Activated CD4-positive, alpha-beta T cell treated with anti-CD3 and anti-CD28 coated beads for 24 hours (primary cell): ENCODE measurements around the gene NFIB.

Experiments used
- DNase-seq, 2 donors: peaks; one replicate each; pipeline ENCODE4 v3.0.0-alpha.2; 2020; ENCODE audit warnings: low read depth in 2 of 2

NFIB gene

GRCh38 chr9:14190240-14190639, 123.7 kb downstream of the NFIB start:
- DNase-seq, result no peak

- no peak for DNase-seq
Measured at GRCh38 chr9:14189578-14189977, 124.4 kb downstream of the NFIB start.

GRCh38 chr9:14189146-14189545, 124.8 kb downstream of the NFIB start:
- no peak for DNase-seq

GRCh38 chr9:14188538-14188937, 125.4 kb downstream of the NFIB start:
- no peak for DNase-seq

DNA sequence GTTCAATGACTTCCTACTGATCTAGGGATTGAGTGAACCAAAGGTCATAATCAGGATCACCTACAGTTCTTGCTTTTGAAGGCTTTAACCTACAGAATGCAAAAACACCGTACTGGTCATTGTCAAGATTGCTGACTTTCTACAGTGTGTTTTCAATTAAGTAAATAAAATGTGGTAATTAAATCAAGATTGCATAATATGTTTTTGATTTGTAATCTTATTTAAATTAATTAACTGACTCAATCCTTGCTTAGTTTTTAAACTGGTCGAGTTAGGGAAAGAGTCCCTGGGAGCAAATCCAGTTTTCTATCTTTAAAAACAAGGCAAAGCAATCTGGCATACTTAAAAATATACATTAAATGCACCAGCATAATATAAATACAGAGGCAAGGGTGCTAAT, 125.9 kb downstream of the NFIB start:
- no peak for DNase-seq

DNA sequence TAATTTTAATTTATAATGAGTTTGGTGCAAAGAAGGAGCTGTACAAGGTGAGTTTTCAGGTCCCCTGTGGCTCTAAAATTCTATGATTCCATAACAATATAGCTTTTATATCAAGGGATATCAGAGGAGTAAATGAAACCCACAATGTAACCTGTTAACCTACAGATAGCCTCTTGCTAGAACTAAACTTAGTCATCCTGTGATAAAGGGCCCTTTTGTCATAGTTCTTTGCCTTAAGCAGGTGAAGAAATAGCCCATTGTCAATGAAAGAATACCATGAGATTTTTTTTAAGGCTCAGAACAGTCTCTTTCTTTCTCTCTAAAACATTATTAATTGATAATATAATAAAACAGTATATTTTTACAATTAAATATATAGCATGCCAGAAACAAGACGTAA, 127.8 kb downstream of the NFIB start:
- no peak for DNase-seq

DNA sequence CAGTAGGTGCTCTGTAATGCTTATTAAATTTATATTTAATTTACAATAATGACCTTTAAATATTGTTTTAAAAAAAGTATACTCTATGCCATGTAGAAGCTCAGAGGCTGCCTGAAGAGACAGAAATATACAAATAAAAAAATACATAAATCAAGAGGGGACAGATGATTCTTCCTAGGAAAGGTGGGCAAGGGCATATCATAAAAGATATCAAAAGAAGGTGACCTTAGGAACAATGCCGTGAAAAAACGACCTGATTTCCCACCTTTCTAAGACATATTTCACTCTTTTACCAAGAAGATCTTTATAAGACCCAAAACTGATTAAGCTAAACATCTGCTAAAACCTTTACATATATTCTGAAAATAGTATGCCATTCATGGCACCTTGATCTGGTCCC, 128.9 kb downstream of the NFIB start:
- no peak for DNase-seq

- no peak for DNase-seq
Measured at GRCh38 chr9:14183001-14183400, 130.9 kb downstream of the NFIB start.

DNA sequence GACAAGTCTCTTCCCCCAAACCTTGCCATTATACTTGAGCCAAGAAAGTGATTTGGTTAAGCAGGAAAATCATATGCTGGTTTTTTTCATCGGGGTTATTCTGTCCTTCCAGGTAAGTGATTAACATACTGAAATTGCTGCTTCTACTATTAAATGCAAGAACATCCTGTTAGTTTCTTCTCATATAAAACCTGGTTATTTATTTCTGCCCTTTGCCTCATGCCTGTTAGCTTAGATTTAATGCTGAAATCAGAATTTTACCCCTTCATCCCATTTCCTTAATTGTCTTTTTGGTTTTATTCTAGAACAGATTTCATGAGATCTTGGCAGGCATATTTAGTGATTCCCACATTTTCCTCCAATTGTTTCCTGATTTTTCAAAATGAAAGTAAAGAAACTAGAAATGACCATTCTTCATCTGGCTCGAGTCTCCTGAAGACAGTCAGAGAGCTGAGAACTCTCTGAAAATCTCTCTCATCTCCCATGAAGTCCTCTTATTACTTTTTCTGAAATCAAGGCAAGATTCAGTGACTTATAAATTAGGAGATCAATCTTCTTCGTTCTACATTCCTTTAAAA, 132.9 kb downstream of the NFIB start:
- no peak for DNase-seq

DNA sequence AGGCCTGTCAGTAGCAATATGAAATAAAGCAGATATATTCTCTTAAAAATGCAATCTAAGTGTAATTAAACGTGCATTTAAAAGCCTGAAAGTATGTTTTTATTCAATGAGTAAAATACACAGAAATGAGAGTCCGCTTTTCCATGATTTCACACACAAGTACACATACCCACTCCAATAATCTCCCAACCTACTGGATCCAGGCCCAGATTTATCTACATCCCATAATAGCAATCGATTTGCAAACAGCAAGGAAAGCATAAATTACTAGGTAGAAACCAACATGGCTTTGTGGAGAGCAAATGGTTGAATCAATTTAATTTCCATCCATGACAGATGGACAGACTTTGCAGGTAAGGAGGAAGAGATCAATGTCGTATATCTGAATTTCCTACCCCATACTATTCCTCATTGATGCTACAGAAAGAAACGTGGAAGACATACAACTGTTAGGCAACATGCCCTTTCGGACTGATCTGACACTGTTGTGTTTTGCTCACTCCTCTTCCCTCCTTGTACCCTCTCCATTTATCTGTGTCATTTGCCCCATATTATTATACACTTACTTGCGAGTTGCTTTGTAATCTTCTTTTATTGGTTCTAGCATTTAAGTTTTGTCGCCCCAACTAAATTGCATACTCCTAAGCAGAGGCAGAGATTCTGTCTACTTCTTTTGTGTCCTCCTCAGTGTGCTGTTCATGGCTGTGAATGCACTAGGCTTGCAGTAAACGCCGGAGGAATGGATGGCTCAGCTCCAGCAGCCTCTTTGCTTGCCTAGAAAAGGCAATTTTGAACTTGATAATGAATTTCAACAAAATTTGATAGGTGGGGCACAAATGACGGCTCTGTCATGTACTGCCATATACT, 133.6 kb downstream of the NFIB start:
- no peak for DNase-seq

GRCh38 chr9:14179449-14179848, 134.5 kb downstream of the NFIB start:
- no peak for DNase-seq

DNA sequence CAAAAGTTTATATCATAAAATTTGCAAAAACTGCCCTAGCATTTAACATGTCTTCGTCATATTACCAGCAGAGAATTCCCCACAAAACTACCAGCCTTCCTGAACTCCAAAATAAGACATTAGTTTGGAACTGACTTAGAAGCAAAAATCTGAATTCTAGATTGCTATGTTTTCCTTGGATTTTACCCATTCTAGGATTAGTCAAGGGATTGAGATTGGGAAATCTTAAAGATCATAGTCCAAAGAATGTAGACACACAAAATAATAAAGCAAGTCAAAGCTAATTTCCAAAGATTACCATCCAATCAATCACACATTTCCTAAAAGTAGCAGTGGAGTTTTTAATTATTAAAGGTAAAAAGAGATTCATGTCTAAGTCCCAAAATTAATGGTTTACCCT, 138.2 kb downstream of the NFIB start:
- DNase-seq, result no peak

GRCh38 chr9:14173713-14174112, 140.2 kb downstream of the NFIB start:
- DNase-seq, result no peak

- no peak for DNase-seq
Measured at GRCh38 chr9:14170973-14171596, 142.9 kb downstream of the NFIB start.

DNA sequence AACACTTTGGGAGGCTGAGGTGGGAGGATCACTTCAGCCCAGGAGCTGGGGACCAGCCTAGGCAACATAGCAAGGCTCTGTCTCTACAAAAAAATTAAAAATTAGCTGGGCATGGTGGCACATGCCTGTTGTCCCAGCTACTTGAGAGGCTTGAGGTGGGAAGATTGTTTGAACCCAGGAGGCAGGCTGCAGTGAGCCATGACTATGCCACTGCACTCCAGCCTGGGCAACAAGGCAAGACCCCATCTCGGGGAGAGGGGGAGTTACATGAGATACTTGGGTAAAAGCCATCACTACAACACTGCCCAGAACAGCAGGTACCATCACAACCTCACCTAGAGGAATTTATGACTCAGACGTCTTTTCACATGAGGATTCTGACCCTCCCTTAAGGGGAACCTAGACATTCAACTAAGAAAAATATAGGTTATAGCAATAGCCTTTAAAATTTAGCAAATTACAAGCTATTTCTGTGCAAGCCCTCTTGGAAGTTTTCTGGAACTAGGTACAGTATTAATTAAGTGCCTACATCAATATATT, 143.5 kb downstream of the NFIB start:
- DNase-seq, result no peak

- no peak for DNase-seq
Measured at GRCh38 chr9:14168381-14168780, 145.6 kb downstream of the NFIB start.

DNA sequence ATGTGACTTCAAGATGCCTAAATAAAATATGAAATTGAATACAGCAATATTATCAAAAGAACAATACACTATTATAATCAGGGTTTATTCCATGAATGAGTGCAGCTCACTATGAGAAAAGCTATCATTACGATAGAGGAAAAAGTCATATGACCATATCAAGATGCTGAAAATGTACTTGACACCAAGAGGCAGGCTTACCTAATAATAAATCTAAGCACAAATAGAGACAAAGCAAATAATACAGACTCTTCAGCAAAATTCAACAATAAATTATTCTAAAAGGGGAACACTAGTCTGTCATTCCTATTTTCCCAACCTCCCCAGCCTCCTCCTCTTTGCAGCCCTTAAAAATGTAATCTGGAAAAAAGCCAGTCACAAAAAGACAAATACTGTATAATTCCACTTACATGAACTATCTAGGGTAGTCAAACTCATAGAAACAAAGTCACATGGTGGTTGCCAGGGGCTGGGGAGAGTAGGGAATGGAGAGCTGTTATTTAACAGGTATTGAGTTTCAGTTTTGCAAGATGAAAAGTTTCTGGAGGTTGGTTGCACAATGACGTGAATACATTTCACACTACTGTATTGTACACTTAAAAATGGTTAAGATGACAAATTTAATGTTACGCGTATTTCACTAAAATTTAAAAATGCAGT, 148.4 kb downstream of the NFIB start:
- DNase-seq, result no peak

GRCh38 chr9:14164908-14165307, 149.0 kb downstream of the NFIB start:
- DNase-seq, result no peak

DNA sequence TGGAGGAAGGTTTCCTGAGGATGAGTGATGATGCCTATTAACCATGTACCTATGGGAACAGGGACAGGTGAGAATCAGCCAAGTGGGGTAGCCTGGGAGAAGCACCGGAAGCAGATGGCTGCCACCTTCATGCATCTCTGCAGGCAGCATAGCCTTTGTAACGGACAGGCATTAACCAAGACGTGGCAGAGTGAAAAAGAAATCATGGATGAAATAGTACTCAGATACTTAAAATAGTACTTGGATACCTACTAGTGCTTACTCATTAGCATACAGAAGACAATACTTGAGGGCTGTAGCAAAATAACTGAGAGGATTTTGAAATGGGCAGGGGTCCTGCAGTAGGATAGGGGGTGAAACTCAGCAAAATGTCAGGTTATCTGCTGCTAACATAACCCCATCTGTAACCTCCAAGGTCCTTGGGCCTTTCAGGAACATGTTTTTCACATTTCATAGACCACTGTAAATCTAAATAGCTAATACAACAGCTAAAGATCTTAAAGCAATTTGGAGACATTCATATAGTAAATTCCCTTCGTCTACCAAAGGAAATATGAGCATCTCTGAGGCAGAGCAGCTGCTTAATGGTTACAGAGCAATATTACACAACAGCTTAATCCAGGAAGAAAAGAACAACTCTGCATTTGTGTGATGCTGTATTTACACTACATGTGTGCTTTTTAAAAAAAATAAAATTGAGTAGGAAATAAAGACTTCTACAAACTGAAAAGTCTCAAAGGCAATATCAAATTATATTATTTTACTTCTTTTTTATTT, 154.3 kb downstream of the NFIB start:
- no peak for DNase-seq

DNA sequence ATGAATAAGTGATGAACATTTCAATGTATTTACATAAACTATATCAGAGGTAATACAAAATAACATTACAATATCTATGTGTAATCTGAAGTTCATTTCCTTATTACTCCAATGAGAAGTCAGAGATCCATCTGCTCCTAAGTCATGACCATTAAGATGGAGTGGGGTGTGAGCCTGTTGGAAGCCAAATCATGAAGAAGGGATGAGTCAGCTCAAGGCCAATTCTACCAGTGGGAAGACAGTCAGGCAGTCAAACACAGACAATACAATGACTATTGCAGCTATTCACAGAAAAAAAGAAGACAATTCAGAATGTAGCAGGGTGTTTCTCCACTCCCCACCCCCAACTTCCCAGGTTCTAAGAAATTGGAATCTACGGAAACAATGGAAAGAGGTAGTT, 155.0 kb downstream of the NFIB start:
- no peak for DNase-seq

DNA sequence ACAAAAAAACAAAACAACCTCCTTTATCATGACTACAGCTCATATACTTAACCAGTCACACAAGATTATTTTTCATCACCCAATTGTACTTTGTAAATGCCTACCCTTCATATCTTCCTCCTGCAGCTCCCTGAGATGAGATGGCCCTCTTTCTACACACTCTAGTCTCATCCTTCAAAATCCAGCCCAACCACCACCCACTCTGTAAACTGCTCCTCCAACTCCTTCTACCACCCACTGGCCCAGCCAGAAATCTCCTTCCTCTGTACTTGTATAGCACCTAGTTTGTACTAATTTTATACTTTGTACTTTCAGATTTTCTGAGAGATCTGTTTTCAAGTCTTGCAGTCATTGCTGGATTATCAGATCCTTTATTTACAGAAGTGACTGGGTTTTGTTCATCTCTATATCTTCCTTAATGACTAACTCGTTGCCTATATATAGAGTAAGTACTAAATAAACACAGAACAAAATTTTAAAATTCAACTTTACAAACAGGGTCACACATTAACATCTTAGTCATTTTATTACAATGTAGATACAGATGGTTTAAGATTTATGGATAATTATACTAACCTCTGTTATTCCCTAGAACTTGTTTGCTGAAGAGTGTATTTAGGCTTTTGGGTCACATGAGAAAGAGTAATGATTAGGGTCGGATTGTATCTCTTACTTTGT, 155.7 kb downstream of the NFIB start:
- DNase-seq, result no peak
